ENCODE results near the gene ZNF407.

The ZNF407 gene

DNA sequence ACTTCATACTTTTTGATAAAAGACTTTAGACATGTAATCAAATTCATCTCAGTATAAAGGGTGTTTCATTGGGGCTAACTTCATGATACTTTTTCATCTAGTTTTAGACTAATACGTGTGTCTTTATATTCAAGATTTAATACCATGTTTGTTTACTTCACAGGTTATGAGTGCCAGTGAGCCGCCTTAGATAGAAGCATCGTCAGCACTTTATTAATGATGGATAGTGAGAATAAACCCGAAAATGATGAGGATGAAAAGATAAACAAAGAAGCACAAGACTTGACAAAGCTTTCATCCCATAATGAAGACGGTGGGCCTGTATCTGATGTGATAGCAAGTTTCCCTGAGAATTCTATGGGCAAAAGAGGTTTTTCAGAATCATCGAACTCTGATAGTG is 33.1 kb downstream of the ZNF407 start:
- DNase-seq, result no peak

DNA sequence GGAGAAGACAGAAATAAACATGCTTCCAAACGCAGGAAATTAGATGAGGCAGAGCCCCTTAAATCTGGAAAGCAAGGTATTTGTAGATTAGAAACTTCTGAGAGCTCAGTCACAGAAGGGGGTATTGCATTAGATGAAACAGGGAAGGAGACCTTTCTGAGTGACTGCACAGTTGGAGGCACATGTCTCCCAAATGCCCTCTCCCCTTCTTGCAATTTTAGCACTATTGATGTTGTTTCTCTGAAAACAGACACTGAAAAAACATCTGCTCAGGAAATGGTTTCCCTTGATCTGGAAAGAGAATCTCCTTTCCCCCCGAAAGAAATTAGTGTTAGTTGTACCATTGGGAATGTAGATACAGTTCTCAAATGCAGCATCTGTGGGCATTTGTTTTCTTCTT is 33.5 kb downstream of the ZNF407 start:
- no peak for DNase-seq

DNA sequence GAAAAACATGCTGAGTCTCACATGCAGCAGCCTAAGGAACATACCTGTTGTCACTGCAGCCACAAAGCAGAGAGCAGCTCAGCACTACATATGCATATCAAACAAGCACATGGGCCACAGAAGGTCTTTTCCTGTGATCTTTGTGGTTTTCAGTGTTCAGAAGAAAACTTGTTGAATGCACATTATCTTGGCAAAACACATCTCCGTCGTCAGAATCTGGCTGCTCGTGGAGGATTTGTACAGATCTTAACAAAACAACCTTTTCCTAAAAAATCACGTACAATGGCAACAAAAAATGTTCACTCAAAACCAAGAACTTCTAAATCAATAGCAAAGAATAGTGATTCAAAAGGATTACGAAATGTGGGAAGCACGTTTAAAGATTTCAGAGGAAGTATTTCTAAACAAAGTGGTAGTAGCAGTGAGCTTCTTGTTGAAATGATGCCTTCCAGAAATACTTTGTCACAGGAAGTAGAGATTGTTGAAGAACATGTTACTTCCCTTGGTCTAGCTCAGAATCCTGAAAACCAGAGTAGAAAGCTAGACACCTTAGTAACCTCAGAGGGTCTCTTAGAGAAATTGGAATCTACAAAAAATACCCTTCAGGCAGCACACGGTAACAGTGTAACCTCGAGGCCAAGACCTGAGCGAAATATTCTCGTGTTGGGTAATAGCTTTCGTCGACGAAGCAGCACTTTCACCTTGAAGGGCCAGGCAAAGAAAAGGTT is 34.1 kb downstream of the ZNF407 start:
- DNase-seq, result peak; percentile 57

DNA sequence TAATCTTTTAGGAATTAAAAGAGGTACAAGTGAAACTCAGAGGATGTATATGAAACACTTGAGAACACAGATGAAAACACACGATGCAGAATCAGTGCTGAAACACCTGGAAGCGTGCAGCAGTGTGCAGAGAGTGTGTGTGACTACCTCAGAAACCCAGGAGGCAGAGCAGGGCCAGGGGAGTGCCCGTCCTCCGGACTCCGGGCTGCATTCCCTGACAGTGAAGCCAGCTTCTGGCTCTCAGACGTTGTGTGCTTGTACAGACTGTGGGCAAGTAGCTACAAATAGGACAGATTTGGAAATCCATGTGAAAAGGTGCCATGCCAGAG is 34.6 kb downstream of the ZNF407 start:
- DNase-seq, result no peak

DNA sequence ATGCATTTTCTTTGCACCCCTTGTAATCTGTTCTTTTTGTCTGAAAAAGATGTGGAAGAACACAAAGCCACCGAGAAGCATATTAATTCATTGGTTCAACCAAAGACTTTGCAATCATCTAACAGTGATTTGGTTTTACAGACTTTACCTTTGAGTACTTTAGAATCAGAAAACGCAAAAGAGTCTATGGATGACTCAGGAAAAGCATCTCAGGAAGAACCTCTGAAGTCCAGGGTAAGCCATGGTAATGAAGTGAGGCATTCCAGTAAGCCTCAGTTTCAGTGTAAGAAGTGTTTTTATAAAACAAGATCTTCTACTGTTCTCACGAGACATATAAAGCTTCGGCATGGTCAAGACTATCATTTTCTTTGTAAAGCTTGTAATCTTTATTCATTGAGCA is 35.2 kb downstream of the ZNF407 start:
- no peak for DNase-seq

DNA sequence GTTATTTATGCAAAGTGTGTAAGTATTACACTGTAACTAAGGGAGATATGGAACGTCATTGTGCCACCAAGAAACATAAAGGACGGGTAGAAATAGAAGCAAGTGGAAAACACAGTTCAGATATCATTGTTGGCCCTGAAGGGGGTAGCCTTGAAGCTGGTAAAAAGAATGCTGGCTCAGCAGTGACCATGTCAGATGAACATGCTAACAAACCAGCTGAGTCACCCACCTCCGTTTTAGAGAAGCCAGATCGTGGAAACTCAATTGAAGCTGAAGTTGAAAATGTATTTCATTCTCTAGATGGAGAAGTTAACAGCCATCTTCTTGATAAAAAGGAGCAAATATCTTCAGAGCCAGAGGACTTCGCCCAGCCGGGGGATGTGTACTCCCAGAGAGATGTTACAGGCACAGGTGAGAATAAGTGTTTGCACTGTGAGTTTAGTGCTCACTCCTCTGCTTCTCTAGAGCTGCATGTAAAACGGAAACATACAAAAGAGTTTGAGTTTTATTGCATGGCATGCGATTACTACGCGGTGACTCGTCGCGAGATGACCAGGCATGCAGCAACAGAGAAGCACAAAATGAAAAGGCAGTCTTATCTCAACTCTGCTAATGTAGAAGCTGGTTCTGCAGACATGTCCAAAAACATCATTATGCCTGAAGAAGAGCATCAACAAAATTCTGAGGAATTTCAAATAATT is 36.1 kb downstream of the ZNF407 start:
- peak; percentile 30 for DNase-seq

DNA sequence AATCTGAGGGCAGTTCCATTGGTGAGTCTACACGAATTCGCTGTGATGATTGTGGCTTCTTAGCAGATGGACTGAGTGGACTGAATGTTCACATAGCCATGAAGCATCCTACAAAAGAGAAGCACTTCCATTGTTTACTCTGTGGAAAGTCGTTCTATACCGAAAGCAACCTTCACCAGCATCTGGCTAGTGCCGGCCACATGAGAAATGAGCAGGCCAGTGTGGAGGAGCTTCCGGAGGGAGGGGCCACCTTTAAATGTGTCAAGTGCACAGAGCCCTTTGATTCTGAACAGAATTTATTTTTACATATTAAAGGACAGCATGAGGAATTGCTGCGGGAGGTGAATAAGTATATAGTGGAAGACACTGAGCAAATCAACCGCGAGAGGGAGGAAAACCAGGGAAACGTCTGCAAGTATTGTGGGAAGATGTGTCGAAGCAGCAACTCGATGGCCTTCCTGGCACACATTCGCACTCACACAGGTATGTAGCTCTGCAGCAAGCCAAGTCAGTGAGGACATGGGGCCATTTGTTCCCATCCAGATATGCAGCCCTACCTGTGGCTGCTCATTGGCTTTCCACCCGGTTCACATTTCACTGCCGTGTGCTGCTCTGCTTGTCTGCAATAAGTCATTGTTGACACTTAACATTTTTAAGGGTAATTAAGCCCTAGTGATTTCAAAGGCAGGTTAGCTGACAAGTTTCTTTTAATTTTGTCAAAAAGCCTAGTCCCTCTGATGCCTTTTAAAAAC is 37.7 kb downstream of the ZNF407 start:
- DNase-seq, result no peak

DNA sequence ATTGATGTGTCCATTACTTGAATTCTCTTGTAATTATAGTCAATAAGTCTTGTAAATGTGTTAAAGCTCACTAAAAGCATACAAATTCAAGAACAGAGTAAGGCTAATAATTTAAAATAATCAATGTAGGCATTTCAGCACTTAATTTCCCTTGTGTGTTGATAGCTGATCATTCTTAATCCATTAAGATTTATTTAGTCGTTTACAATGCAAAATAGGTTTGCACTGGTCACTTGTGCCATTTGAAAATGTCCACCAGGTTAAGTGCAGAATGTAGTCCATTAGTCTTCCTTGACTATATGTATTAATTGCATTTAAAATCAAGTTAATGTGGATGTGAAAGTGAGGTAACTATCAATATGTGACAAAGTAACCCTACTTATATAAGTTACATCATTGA is 39.4 kb downstream of the ZNF407 start:
- no peak for DNase-seq

DNA sequence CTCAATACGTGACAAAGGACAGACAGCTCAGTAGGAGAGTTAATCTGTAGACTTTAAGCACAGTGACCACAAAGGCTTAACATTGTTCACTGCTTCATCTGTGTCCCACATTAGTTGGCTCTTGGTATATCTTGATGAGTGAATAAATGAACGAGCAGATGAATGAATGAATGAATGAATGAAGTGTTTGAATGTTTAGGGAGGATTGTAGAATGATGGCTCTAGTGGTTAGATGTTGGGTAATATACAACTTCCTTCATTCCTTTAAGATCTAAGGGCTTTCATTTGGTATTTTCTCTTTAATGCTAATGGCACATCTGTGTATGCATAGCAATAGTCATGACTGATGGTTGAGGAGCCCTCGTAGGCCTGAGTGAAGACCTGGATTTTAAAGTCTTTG is 40.5 kb downstream of the ZNF407 start:
- DNase-seq, result no peak

DNA sequence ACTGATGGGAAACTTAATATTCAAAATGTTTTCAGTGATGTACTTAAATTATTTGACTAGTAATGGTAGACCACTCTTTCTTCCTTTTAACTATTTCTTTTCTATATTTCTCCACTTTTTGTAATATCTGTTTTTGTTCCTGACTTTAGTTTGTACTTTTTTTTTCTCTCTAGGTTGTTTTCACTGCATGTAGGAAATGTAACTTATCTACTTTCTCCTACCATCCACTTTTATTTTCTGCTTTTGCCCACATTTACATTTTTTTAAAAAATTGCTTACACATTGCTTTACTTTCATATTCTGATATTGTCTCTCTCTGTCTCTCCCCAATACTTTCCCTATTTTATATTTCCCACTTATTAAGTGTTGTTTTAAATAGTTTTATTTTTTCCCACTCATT is 47.0 kb downstream of the ZNF407 start:
- DNase-seq, result no peak

DNA sequence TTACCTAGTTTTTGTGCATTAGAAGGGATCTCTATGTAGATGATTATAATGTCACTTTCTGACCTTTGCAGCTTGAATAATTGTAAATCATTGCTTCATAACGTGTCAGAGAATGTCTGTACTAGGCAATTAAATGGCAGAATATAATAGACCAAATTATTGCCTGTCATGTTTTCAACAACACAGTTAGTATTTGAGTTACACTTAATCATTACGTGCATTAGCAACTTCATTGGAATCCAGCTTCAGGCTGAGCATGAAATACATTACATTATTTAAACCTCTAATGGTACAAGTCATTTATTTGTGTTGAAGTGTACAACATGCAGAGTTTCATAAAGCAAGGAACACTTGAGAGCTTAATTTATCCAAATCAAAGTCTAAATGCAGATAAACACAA is 48.0 kb downstream of the ZNF407 start:
- DNase-seq, result peak; percentile 60

DNA sequence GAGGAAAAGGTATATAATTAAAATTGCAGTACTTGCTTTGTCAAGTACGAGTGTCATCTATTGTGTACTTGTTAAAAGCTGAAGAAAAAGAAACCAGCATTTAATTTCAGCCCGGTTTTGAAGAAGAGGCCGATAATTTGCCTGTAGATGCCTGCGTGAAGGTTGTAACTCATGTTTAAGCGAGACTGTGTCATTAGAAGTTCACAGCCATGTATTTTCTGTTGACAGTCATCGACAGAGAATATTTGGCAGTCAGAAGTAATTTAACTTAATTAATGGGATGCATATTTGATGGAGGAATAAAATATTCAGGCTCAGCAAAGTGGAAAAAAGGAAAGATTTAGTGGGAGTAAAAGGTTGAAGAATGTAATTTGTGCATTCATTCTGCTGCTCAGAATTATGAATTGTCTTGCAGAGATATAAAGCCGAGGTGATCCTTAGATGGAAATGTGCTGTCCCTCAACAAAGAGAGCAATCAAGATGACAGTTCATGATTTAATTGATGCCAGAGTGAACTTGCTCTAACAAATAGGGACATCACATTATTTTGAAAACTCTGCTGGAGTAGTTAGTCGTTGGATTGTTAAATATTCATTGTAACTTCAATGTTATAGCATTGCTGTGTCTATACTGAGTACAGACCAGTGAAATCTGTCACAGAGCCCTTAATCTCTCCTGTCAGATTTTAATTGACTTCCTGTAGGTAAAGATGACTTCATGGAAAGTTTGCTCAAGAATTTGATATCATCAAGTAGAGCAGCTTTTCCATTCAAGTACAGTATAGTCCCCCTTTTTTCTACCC is 53.9 kb downstream of the ZNF407 start:
- DNase-seq, result no peak

DNA sequence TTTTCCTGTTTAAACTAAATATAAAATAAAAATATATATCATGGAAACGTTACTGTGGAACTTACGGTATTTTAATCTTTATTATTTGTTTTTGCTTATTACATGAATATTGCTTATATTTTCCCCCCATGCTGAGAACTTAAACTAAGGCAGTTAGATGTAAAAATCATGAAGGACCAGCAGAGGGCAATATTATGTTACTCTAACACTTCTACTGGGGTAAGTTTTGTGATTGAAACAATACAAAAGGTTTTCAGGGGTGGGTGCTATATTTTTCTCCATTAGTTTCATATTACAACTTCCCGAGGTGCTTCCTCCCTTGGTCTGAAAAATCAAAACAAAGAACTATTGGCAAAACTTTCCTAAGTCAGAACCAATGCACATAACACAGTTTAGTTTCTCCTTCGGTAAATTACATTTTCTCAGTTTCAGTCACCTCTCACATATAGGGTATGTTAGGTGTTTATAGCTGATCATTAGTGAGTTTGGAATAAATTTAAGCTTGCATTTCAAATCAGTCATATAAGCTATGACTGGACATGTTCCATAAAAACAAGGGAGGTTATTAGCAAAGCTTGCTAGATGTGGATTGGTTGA is 54.8 kb downstream of the ZNF407 start:
- DNase-seq, result peak; percentile 43

DNA sequence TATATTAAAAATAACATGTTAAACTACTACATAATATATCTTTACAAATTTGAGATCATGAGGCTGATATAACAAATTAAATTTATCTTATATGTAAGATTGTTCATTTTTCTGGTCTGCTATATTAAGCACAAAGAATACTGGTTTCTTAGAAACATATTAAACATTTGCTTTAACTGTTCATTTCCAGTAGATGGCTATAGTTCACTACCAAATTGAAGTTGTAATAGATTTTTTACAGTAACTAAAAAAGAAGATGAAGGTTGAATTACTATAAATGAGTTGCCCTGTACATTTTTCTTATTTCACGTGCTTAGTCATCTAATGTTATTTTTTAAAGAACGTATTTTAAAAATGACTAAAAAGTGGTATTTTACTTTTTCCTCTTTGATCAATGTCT is 57.0 kb downstream of the ZNF407 start:
- peak; percentile 56 for DNase-seq

DNA sequence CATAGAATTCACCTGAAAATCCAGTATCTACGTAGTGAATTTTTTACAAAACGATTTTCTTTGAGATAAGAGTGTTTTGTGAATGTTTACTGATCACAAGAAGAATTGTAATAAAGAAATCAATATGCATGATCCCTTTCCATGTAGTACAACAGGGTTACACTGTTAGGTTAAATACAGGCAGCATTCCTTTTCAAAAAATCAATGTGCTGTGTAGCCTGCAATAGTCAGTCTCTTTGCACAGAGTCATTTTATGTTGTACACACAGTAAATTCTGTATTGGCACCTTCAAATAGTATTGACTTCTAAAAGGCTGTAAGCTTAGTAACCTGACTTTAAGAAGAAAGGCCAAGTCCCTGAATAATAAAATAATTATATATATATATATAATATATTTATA is 63.3 kb downstream of the ZNF407 start:
- no peak for DNase-seq

DNA sequence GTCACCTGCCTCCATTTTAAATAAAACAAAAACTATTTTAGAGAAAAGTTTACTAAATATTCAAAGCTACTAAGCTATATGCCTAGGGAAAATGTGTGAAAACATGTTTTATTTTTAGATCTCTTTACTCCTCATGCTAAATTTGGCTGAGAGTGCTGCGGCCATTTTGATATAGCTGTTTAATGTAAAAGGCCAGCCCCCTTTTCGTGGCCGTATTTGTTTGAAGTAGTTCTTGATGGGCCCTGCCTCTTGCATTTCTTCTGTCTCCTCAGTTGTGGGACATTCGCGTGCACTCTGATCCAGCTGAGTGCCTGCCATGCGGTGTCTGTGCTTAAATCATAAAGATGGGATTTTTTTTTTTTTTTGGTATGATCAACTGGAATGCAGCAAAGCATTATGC is 64.0 kb downstream of the ZNF407 start:
- no peak for DNase-seq

DNA sequence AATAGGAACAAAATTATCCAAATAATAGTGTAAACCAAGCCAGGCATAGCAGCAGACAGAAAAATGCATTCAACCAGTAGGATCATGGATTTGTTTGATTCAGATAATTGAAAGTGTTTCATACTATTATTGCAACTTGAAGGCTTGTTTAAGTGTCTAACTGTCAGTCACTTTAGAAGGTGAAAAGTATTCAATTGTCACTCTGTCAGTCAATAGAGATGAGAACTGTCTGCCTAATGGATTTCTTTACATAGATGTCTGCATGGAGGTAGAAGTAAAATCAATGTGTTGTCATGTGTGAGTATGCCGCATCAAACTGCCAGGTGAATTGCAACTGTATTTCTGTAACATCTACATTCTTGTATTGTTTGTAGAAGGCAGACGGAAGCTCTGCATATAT is 65.0 kb downstream of the ZNF407 start:
- no peak for DNase-seq

DNA sequence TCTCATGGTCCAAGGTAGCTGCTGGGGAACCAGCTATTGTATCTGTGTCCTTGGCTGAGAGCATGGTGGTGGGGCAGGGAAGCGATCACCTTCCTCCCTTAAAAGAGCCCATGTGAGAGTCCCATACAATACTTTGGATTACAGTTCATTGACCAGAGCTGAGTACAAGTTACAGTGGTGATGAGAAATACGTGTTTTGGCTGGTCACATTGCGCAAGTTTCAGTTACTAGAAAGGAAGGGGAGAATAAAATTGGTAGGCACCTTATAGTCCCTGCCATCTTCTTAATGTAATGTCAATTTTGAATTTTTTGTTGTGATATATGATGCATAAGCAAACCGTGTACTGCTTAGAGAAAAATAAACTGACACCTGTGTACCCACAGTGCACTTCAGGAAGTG is 67.7 kb downstream of the ZNF407 start:
- no peak for DNase-seq

DNA sequence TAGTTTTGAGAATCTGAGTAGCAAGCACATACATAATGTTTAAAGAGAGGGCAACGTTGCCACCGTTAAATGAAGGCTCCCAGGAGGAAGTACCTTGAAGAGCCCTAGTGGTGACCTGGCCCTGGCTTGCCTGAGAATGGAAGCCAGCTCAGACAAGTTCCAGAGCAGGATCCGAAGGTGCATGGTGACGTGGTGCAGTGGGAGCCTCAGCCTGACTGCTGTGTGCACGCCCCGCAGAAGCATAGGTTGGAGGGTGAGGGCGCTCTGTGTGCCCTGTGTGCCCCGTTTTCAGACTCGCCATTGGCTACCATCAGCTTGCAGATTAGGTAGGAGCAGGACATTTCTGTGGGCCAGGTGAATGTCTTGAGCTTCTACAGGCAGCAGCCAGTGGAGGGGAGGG is 68.2 kb downstream of the ZNF407 start:
- DNase-seq, result no peak

DNA sequence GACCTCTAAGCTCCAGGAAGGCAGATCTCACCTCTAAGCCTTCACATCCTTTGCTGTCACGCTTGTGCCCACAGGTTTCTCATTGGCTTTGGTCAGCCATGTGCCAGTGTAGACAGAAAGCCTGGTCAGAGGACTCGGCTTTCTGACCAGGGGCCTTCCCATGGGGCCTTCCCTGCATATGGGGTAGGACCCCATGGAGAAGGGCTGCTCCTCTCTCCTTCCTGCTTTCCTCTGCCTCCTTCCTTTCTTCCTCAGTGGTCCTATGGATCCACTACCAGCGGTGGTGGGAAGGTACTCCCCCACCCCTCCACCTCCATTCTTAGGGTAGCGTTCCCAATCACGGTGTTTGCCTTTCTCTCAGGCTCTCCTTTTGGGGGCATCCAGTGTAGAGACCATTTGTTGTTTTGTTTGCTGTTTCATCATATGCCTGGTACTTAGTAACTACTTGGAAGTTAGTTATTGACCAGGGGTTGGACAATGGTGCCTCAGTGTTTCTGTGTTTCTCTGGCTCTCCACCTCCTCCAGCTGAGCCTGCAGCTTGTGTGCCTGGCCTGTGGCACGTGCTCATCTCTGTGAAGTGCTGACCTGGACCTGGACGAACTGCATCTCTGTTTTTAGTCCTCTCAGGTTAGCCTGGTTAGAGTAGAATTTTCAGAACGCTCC is 71.6 kb downstream of the ZNF407 start:
- DNase-seq, result no peak

DNA sequence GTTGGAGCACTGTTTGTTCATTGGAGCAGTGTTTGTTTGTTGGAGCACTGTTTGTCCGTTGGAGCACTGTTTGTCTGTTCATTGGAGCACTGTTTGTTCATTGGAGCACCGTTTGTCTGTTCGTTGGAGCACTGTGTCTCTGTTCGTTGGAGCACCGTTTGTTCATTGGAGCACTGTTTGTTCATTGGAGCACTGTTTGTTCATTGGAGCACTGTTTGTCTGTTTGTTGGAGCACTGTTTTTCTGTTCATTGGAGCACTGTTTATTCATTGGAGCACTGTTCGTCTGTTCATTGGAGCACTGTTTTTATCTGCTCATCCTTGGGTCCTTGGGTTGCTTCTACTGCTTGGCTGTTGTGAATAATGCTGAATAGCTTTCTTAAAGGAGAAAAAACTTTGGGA is 74.7 kb downstream of the ZNF407 start:
- no peak for DNase-seq

DNA sequence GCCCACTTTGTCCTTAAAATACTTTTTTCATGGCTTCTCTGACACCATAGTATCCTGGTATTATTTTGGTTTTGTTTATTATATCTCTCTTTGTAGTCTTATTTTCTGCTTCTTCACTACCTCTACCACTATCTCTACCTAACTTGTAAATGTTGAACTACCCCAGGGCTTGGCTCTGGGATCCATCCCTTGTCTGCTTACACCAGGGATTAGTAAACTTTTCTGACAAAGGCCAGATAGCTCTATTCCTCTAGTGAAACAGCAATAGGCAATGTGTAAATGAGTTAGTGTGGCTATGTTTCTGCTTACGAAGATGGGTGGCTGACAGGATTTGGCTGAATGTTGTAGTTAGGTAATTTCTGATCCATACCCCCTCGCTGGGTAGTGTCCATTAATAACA is 76.8 kb downstream of the ZNF407 start:
- no peak for DNase-seq

All from fibroblast of skin of right biceps (primary cell).